GM18909 (cell line): ENCODE data around the gene EPG5.
"Not testable (repeated sequence)": the region's sequence is repeated elsewhere in the genome, so short reads cannot be mapped to it uniquely, and the experiment has no call there.

Experiments used
- ATAC-seq: cut with Tn5 transposase; IDR thresholded peaks from one replicate; pipeline ENCODE4 v1.9.1; 2021; ENCODE audit warnings: mild to moderate bottlenecking; ENCODE audit not compliant: unreplicated experiment, poor library complexity

Gene EPG5

DNA sequence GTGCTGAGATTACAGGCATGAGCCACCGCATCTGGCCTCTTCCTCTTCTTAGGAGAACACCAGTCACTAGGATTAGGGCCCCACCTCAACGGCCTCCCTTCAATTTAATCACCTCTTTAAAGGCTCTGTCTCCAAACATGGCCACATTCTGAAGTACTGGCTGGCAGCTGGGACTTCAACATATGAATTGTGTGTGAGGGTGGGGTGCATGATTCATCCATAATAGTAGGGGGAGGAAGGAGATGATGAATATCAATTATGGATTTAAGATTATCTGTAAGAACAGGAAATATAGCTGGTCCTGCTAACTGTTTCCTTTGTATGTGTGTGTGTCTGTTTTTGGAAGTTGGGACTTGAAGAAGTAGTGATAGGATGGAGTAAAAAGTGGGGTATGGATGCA is 14.7 kb upstream of the EPG5 start:
- no peak for ATAC-seq

DNA sequence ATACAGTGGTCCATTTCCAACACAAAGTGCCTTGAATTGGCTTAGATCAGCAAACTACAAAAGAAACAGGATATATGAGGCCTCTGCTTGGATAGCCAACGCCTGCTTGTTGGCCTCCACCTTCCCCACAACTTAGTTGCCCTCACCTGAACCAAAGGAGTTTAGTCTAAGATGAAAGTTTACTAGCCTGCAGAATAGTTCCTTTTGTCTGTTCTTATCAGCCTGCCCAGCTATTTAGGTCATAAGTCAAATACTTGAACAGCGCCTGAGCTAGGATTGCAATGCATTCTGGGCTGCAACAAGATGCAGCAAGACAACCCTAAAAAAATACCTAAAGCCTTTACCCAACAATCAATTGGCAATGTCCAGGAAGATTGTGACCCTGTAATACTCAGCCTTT is 13.1 kb upstream of the EPG5 start:
- no peak for ATAC-seq

DNA sequence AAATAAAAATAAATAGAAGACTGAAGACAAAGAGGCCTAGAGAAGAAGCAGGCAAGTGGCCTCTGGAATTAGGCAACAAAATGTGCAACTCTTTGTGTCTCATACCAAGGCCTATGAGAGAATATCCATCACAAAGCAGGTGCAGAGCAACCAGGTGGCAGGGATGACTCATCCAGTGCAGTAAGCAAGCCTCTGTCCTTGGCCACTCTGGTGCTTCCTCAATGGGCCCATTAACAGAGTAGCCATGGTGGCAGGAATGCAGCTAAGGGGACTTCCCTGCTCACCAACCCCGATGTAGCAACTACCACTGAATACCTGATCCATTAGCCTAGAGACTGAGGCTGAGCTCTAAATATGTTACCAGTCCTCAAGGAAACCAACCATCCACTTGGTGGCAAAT is 11.0 kb upstream of the EPG5 start:
- no peak for ATAC-seq

DNA sequence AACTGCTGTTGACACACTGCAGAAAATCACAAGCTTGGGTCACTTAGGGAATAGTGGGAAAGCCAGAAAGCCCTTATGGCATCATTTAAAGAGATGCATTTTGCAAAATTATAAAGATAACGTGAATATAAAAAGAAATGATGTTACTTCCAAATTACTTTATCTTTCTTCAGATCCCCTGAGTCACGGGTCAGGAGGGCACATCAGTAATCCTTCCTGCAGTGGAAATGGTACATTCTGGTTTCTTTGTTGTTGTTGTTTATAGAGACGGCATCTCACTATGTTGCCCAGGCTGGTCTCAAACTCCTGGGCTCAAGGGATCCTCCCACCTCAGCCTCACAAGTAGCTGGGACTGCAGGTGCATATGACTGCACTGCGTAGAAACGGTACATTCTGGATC is 9.8 kb upstream of the EPG5 start:
- ATAC-seq = no peak

DNA sequence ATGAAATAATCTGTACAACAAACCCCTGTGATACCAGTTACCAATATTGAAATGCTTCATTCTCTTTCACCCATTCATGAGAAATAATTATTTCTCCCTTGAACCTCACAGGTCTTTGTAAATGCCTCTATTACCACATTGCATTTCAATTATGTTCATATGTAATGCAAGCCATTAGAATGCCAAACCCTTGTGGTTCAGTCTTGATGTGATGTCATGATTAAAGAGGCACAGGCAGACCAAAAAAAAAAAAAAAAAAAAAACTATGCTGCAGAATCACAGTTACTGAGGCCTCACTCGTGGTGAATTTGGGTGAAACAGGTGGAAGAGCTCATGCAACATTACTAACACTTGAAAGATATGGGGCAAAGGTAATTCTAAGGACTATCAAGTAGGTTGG is 9.4 kb upstream of the EPG5 start:
- ATAC-seq = no peak

DNA sequence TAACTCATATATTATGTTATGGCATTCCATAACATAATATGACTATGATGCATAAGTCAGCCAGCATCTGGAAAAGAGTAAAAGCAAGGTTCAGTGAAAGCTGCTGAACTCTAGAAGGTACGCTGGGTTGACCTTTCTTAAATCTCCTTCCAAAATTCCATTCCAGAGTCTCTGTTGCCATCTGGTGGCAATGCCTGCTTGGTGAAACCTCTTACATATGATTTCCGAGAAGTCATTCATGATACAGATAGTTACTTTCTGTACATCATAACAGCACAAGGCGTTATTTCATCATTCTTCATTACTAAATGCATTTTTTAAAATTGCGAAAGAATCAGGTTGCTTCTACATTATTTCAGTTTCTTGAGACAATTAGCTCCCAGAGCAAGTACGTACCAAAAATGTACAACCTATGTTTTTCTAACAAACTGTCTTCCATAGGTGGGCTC is 7.0 kb upstream of the EPG5 start:
- ATAC-seq = peak; percentile 45

DNA sequence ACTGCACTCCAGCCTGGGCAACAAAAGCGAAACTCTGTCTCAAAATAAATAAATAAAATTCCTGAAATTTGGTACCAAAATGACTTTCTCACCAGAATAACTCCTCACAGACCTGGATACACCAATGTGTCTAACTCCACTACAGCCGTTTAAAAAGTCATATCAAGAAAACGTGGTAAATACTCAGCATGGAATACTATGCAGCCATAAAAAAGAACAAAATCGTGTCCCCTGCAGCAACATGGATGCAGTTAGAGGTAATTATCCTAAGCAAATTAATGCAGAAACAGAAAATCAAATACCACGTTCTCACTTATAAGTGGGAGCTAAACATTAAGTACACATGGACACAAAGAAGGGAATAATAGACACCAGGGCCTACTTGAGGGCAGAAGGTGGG is 2.2 kb downstream of the EPG5 start:
- not testable (repeated sequence) for ATAC-seq

DNA sequence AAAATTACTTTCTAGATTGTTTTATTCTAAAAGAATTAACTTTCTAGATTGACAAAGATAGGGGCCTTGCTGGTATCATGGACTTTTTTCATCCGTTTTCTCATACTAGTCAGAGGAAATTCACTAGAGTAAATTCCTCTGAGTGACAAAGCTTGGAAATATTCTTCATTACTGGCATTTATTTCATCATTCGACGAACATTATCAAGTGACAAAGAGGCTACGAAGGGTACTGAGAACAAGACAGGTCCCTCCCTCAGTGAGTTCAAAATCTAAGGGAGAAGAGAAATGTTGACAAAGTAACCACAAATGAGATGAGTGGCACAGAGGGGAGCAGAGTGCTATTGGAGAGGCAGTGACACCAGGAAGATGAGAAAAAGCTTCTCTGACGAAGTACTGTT is 4.3 kb downstream of the EPG5 start:
- no peak for ATAC-seq

DNA sequence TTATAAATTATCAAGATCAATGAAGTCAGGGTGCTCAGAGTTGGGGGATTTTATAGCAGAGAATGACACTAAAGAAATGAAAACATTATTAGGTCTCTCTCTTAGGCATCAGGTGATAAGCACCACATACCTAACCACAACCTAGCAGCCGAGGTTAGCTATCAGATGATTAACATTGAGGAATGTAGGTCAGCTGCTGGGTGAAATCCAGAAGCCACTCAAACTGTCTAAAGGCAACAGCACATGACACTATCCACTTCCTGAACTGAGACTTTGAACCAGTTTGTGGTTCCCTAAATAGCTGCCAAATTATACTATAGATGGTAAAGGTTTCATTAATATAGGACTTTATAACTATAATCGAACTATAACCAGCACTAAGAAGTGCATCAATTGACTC is 4.7 kb downstream of the EPG5 start:
- ATAC-seq = no peak

DNA sequence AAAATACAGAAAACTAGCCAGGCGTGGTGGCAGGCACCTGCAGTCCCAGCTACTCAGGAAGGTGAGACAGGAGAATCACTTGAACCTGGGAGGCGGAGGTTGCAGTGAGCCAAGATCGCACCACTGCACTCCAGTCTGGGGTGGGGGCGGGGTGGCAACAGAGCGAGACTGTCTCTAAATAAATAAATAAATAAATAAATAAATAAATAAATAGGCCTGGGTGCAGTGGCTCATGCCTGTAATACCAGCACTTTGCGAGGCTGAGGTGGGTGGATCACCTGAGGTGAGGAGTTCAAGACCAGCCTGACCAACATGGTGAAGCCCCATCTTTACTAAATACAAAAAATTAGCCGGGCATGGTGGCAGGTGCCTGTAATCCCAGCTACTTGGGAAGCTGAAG is 7.6 kb downstream of the EPG5 start:
- not testable (repeated sequence) for ATAC-seq

DNA sequence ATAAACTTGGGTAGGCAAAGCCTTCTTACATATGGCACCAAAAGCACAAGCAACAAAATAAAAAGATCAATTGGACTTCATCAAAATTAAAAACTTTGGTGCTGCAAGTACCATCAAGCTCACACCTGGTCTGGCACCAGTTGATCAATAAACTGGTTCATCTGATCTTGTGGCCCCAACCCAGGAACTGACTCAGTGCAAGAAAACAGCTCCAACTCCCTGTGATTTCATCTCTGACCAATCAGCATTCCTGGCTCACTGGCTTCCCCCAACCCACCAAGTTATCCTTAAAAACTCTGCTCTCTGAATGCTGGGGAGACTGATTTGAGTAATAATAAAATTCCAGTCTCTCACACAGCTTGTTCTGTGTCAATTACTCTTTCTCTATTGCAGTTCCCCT is 8.4 kb downstream of the EPG5 start:
- no peak for ATAC-seq

DNA sequence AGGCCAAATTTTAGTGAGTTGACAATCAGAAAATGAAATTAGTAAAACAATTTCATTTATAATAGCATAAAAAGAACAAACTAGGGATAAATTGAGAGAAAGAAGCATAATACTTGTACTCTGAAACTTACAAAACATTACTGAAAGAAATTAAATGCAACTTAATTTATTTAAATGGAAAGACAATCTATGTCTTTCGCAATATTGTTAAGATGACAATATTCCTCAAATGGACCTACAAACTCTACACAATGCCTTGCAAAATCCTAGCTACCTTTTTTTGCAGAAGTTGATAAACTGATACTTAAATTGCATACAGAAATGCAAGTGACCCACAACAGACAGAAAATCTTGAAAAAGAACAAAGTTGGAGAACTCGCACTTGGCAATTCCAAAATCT is 9.1 kb downstream of the EPG5 start:
- ATAC-seq = no peak

DNA sequence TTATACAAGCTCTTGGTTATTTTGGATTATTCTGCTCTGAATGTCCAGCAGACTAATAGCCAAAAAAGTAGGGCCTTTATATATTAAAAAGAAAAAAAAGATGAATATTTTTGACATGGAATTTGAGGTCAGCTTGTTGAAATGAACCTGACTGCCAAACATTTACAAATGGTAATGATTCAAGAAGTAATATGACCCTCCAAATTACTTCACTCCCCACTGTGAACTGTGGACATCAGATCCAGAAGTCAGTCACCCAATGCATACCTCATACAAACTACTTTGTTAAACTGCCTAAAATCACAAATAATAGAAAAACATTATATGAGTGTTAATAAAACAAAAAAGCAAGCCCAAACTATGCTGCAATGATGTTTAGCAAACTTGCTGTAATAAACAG is 10.0 kb downstream of the EPG5 start:
- no peak for ATAC-seq

DNA sequence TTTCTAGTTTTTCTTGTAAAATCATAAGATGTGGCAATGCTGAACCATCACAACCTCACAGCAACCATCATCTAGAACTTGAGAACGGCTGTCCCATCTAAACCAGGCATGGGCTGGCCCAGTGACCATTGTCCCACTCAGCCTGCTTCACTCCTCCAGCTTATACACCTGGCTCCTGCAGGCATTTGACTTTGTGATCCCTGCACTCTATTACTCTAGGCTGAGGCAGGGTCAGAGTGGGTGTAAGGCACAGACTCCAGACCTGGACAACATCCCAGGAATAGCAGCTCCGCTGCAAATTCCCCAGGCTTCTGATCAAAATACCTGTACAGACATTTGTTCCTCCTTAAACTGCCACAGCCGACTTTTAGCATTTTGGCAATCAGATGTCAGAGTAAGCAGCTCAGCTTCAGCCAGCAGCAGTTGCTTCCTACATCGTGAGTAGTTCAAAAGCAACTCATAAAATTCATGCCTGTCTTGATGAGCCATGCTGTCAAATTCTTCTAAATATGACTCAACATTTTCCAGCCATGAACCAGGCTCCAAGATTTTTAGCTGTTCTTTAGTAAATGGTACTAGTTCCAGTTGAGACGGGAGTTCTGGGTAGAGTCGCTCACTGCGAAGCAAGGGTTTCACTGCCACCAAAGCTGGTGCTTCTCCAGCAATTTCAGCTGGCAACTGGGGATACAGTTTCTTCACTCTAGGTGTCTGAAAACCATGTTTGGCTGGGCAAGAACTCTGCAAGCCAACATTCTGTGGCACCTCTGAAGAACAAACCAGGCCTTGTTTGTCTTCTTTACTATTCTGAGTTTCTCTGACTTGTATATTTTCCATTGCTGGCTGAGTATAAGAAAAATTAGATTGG is 12.8 kb downstream of the EPG5 start:
- ATAC-seq = no peak

DNA sequence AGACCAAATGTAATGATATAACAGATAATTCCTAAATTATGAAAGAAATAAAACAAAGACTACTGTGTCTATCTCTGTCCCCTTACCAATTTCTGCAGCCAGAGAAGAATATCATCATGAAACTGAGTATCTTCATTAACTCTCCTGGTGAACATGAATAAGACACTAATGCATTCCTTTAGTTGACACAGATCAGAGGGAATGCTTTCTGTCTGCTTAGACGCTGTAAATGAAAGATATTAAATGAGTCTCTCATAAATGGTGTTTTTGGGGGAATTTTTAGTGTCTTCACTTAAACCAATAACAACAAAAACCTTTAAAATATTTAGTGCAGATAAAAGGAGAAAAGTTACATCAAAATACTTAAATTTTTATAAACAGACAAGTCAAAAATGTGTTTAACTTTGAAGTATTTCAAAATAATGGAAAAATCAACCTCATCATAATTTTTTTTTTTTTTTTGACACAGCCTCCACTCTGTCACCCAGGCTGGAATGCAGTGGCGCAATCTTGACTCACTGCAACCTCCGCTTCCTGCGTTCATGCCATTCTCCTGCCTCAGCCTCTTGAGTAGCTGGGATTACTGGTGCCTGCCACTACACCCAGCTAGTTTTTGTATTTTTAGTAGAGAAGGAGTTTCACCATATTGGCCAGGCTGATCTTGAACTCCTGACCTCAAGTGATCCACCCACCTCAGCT is 16.0 kb downstream of the EPG5 start:
- no peak for ATAC-seq

DNA sequence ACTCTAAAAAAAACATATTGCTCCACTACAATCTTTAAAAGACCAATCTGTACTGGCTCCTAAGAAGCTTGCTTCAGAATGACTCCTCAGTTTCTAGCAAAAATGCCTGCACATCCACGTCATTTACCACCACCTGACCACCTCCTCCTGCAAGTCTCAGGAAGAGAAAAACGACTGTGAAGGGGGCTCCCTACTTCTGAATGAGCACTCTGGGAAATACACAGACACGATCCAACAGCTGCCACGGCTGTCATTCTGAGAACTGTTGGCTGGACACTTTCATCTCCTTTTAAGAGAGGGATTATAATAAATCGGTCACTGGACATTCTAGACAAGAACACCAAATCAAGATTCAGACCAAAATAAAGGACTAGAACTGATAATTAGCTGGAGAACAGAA is 21.5 kb downstream of the EPG5 start:
- ATAC-seq = no peak

DNA sequence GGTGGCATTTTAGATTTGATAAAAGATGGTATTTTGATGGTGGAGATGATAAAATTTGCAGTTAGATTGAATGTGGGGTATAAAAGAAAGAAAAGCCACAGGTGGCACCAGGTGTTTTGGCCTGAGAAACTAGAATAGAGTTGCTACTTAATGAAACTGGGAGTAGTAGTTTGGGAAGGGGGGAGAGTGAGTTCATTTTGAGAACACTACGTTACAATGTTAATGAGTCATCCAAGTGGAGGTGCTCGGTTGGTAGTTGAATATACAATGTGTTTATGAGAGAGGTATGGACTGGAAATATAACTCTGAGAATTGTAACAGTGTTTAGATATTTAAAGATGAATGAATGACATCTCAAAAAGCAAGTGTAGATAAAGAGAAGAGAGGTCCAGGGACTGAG is 26.4 kb downstream of the EPG5 start:
- ATAC-seq = no peak

DNA sequence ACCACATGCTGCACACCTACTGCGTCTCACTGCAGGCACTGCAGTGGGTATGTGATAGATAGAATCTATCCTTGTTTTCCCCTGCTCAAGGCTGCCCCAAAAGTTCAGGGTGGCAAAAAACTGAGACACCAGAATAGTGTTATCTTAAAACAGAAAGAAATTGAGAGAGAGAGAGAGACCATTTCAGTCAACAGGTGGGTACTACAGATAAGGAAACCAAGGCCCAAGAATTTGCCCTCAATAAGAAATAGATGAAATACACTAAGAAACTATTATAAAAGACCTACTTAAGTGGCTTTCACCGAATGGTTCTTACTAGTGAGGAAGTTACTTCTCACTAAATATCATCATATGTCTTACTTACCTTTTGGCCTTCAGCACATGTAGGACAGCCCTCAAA is 27.9 kb downstream of the EPG5 start:
- no peak for ATAC-seq

DNA sequence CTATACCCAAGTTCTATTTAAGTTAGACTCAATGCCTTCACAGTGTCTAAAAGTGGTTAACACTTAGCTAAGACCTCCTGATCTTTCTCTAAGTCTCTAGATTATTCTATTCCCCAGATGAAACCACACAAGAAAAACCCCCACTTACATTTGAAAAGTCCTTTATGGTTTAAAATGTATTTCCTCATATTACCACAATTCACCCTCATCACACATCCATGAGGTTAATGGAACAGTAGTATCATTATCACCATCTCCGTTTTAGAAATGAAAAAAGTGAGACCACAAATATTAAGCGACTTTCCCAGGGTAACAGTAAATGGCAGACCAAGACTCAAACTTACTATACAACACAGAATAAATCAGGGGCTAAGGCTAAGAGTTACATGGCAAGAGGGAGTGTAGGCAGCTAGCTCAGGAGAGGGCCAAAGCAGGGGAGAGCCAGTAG is 28.6 kb downstream of the EPG5 start:
- ATAC-seq = no peak

DNA sequence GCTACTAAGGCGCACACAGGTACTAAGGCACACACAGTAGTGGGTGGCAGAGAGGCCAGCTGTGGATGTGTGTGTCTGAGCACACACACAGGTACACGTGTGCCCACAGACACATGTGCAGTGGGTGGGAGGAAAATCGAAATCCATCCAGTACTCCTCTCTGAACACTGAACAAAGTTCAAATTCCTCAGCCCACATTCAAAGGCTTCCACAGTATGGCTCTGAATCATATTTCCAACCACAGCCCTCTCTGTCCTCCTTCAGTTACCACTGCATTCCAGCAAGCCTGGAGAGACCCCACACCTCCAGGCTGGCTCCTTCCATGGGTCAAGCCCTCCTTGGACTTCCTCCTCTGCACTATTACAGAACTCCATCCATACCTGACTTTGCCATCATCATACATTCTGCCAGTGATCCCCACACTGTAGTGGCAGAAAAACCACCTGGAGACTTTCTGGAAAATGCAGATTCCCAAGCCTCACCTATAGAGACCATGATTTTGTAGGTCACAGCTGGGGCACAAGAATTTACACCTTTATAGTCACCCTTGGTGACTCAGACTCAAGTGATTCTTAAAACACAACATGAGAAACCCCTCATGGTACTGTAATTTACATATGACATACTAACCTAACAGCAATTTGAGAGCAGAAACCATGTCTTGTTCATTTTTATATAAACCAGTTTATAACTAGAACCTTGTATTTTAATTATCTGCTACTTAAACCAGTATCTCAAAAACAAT is 31.4 kb downstream of the EPG5 start:
- ATAC-seq = no peak

DNA sequence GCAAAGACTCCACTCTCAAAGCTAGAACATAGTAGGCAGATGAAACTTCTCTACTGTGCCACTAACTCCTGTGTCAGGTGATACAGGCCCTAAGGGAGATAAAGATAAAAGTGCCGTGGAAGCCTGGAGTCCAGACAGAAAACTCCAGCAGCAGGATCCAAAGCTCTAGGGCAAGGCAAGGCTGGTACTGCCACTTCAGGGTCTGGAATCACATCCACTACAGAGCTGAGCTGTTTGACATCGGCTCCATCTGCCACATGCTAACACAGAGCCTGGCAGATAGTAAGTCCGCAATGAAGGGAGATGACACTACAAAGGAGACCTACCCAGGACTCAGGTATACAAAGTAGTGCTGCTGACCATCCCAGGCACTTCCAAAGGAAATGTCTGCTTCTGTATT is 34.4 kb downstream of the EPG5 start:
- no peak for ATAC-seq
